Liver (tissue), 9 donors: ENCODE results near the gene UAP1. TPM values are rescaled to one million over a fixed set of nuclear protein-coding genes. Genes with fewer than 3 reads are reported as not detected.

Experiments used
- DNase-seq: peaks from one replicate; pipeline ENCODE4 v3.0.0-alpha.2; 2017; ENCODE audit warnings: low spot score
- H3K27ac ChIP-seq, 2 donors: one replicate each; pipeline ENCODE4 v1.7.0; 2013; ENCODE audit warnings: inconsistent platforms in 2 of 2, low read length in 2 of 2, control low read depth in 1 of 2, low read depth in 1 of 2, mild to moderate bottlenecking in 1 of 2
- H3K27me3 ChIP-seq, 4 donors: one replicate each; pipeline versions ENCODE4 v1.6.1 to v1.7.0; 2013; ENCODE audit warnings: low read length in 3 of 4, inconsistent platforms in 1 of 4, mild to moderate bottlenecking in 1 of 4, moderate library complexity in 1 of 4; ENCODE audit not compliant: control insufficient read depth in 4 of 4, insufficient read depth in 4 of 4
- H3K36me3 ChIP-seq, 4 donors: one replicate each; pipeline versions ENCODE4 v1.6.1 to v1.7.0; 2013; ENCODE audit warnings: low read length in 3 of 4, mild to moderate bottlenecking in 3 of 4, low read depth in 1 of 4, moderate library complexity in 1 of 4; ENCODE audit not compliant: control insufficient read depth in 4 of 4, insufficient read depth in 3 of 4
- H3K4me1 ChIP-seq, 4 donors: one replicate each; pipeline versions ENCODE4 v1.6.1 to v1.7.0; 2013; ENCODE audit warnings: low read length in 3 of 4, mild to moderate bottlenecking in 3 of 4, moderate library complexity in 1 of 4; ENCODE audit not compliant: control insufficient read depth in 4 of 4, insufficient read depth in 4 of 4
- H3K4me3 ChIP-seq, 3 donors: one replicate each; pipeline versions ENCODE4 v1.6.1 to v1.7.0; 2013; ENCODE audit warnings: low read length in 3 of 3, control low read depth in 1 of 3, low read depth in 1 of 3, mild to moderate bottlenecking in 1 of 3
- H3K9ac ChIP-seq, 2 donors: one replicate each; pipeline ENCODE4 v1.7.0; 2013; ENCODE audit warnings: low read length in 2 of 2, mild to moderate bottlenecking in 2 of 2, moderate library complexity in 2 of 2, control low read depth in 1 of 2, low read depth in 1 of 2
- H3K9me3 ChIP-seq, 4 donors: one replicate each; pipeline versions ENCODE4 v1.6.1 to v1.7.0; 2013; ENCODE audit warnings: low read length in 3 of 4; ENCODE audit not compliant: control insufficient read depth in 4 of 4
- ATF3 ChIP-seq: IDR thresholded peaks from 2 replicates; pipeline ENCODE4 v1.6.1; 2016; ENCODE audit warnings: antibody characterized with exemption
- CTCF ChIP-seq: fragments of 150-350 bp; IDR thresholded peaks from 2 replicates; pipeline ENCODE4 v1.5.1; 2017; ENCODE audit warnings: improper control_type of control experiment, low read depth, low read length; ENCODE audit not compliant: missing input control
- EGR1 ChIP-seq, 2 donors: IDR thresholded peaks; 2 replicates each; pipeline ENCODE4 v1.6.1; 2016 to 2018; ENCODE audit warnings: antibody characterized with exemption in 2 of 2, low read depth in 2 of 2
- FOXA1 ChIP-seq: IDR thresholded peaks from 2 replicates; pipeline ENCODE4 v1.6.1; 2016; ENCODE audit warnings: antibody characterized with exemption
- FOXA2 ChIP-seq: IDR thresholded peaks from 2 replicates; pipeline ENCODE4 v1.6.1; 2016; ENCODE audit warnings: antibody characterized with exemption
- HNF4A ChIP-seq, 2 donors: conservative IDR thresholded peaks; 2 replicates each; pipeline ENCODE4 v1.6.1; 2016; ENCODE audit warnings: antibody characterized with exemption in 2 of 2, mild to moderate bottlenecking in 2 of 2
- HNF4G ChIP-seq: IDR thresholded peaks from 2 replicates; pipeline ENCODE4 v1.6.1; 2016; ENCODE audit warnings: antibody characterized with exemption
- JUND ChIP-seq, 2 donors: IDR thresholded peaks; 2 replicates each; pipeline ENCODE4 v1.6.1; 2016; ENCODE audit warnings: antibody characterized with exemption in 2 of 2
- MAX ChIP-seq: IDR thresholded peaks from 2 replicates; pipeline ENCODE4 v1.6.1; 2016; ENCODE audit warnings: antibody characterized with exemption
- NR2F2 ChIP-seq: IDR thresholded peaks from 2 replicates; pipeline ENCODE4 v1.6.1; 2016; ENCODE audit warnings: antibody characterized with exemption
- RAD21 ChIP-seq, 2 donors: IDR thresholded peaks; 2 replicates each; pipeline ENCODE4 v1.6.1; 2016; ENCODE audit warnings: antibody characterized with exemption in 2 of 2, mild to moderate bottlenecking in 2 of 2
- REST ChIP-seq: IDR thresholded peaks from 2 replicates; pipeline ENCODE4 v1.6.1; 2016; ENCODE audit warnings: antibody characterized with exemption, mild to moderate bottlenecking
- RXRA ChIP-seq, 2 donors: IDR thresholded peaks; 2 replicates each; pipeline ENCODE4 v1.6.1; 2017 to 2018; ENCODE audit warnings: antibody characterized with exemption in 2 of 2, mild to moderate bottlenecking in 1 of 2
- SP1 ChIP-seq: IDR thresholded peaks from 2 replicates; pipeline ENCODE4 v1.6.1; 2018; ENCODE audit warnings: antibody characterized with exemption, mild to moderate bottlenecking
- TAF1 ChIP-seq: conservative IDR thresholded peaks from 2 replicates; pipeline ENCODE4 v1.6.1; 2016; ENCODE audit warnings: antibody characterized with exemption, mild to moderate bottlenecking
- YY1 ChIP-seq: IDR thresholded peaks from 2 replicates; pipeline ENCODE4 v1.6.1; 2016; ENCODE audit warnings: antibody characterized with exemption, mild to moderate bottlenecking
- ZBTB33 ChIP-seq: IDR thresholded peaks from 2 replicates; pipeline ENCODE4 v1.6.1; 2016; ENCODE audit warnings: antibody characterized with exemption
- WGBS: extraction: QIAGEN DNeasy Blood & Tissue Kit; methylation state at CpG from one replicate; pipeline ENCODE4 v1.1.7; 2013; 5-methylcytosine and 5-hydroxymethylcytosine counted together
- polyA plus RNA-seq, 2 donors: library from polyadenylated mRNA; stranded (reverse) in 1 of 2; unstranded in 1 of 2; fragments of 200-250 nt in 1 of 2; fragments of >200 nt in 1 of 2; fragmentation: Nextera tagmentation in 1 of 2; extraction: Ambion mirVana in 1 of 2; gene quantifications; one replicate each; pipeline versions ENCODE4 v1.2.1 to v1.2.3, GENCODE V29; 2013 to 2015
- total RNA-seq, 2 donors: library from RNA; depleted of rRNA; stranded (reverse); fragments of >200 nt; gene quantifications; one replicate each; pipeline ENCODE4 v1.2.3, GENCODE V29; 2014
- donor health status: healthy.
- donor health status: healthy.
- donor health status: healthy.
- donor health status: healthy.
- donor health status: healthy.

Gene UAP1
- total and polyA plus RNA-seq, 4 donors: 28.9 to 120 (median 51.7) TPM

GRCh38 chr1:162560303-162561036 is 1.1 kb upstream of the UAP1 start:
- Histone ChIP-seq H3K4me1 (peaks cover 3 to 34% (median 16%) of the 10 kb centered on the region in 4 donors), H3K9me3 (no peaks in the 10 kb centered on the region), H3K9ac (peak overlapping the region in 1 of 2 donors; percentile 63), H3K4me3 (peak overlapping the region; percentile 71 to 99 (median 80)), H3K36me3 (no peaks in the 10 kb centered on the region), H3K27ac (peak overlapping the region; percentile 97 to 98), H3K27me3 (no peaks in the 10 kb centered on the region)
- WGBS: 25% methylated on average over 9 of the region's 9 CpGs
- DNase-seq: no peak
- TF ChIP-seq ATF3: peak; percentile 17
- TF ChIP-seq EGR1 (IDR thresholded peaks at IDR 0.05; ENCODE audit: low read depth in 2 of 2): no peak
- TF ChIP-seq ZBTB33: no peak
- peak; percentile 91 to 93 for TF ChIP-seq RXRA (IDR thresholded peaks at IDR 0.05)
- peak; percentile 93 for TF ChIP-seq FOXA2
- peak; percentile 61 to 72 for TF ChIP-seq HNF4A (conservative IDR thresholded peaks at IDR 0.05)
- TF ChIP-seq SP1: peak; percentile 79
- TF ChIP-seq NR2F2: peak; percentile 89
- TF ChIP-seq MAX: peak; percentile 17
- peak; percentile 86 for TF ChIP-seq YY1
- peak; percentile 25 for TF ChIP-seq HNF4G
- no peak for TF ChIP-seq REST
- peak in 1 of 2 donors; percentile 51 for TF ChIP-seq JUND (IDR thresholded peaks at IDR 0.05)
- peak; percentile 91 for TF ChIP-seq FOXA1

GRCh38 chr1:162561037-162561615 is 396 bp upstream of the UAP1 start:
- peak overlapping the region in 1 of 2 donors; percentile 63 for H3K9ac ChIP-seq
- no peaks in the 10 kb centered on the region for H3K27me3 ChIP-seq
- under 1% methylated on average over 53 of the region's 53 CpGs for WGBS
- H3K36me3 ChIP-seq: peaks cover 0 to 3% (median 0%) of the 10 kb centered on the region in 4 donors
- H3K4me3 ChIP-seq: peak overlapping the region; percentile 71 to 99 (median 80)
- no peaks in the 10 kb centered on the region for H3K9me3 ChIP-seq
- peak; percentile 98 for DNase-seq
- peaks cover 5 to 39% (median 16%) of the 10 kb centered on the region in 4 donors for H3K4me1 ChIP-seq
- peak overlapping the region; percentile 97 to 98 for H3K27ac ChIP-seq
- TF ChIP-seq SP1: no peak
- peak in 1 of 2 donors; percentile 2 for TF ChIP-seq JUND (IDR thresholded peaks at IDR 0.05)
- no peak for TF ChIP-seq HNF4A (conservative IDR thresholded peaks at IDR 0.05)
- peak; percentile 53 for TF ChIP-seq TAF1
- TF ChIP-seq HNF4G: no peak
- TF ChIP-seq YY1: peak; percentile 63
- no peak for TF ChIP-seq CTCF
- peak in 1 of 2 donors; percentile 59 for TF ChIP-seq EGR1 (IDR thresholded peaks at IDR 0.05; ENCODE audit: low read depth in 2 of 2)
- TF ChIP-seq MAX: peak; percentile 27
- TF ChIP-seq FOXA1: peak; percentile 12
- no peak for TF ChIP-seq ATF3
- TF ChIP-seq REST: peak; percentile 88
- no peak for TF ChIP-seq FOXA2
- TF ChIP-seq RXRA (IDR thresholded peaks at IDR 0.05): no peak
- TF ChIP-seq RAD21 (IDR thresholded peaks at IDR 0.05): no peak
